Activated CD4-positive, alpha-beta T cell treated with anti-CD3 and anti-CD28 coated beads for 24 hours (primary cell): Measurements from ENCODE around the gene CD300LF.

ENCODE experiments used
- DNase-seq, 2 donors: peaks; one replicate each; pipeline ENCODE4 v3.0.0-alpha.2; 2020; ENCODE audit warnings: low read depth in 2 of 2

CD300LF gene

DNA sequence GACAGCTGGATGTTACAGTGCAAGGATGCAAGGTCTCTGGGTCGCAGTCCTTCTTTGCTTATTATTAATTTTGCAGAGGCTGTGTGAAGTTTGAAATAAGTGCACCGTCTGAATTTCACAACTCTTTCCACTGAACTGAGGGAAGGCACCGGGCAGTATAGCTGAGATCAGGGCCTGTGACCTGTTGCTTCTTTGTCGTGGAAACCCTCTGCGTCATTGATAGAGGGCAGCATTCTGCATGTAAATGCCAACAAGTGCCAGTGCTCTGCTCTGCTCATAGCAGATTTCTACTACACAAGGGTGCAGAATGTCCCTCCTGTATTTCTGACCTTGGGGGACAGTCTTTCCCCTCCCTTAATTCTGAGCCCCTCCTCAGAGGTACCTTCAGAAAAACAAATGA, 26.0 kb downstream of the CD300LF start:
- no peak for DNase-seq

DNA sequence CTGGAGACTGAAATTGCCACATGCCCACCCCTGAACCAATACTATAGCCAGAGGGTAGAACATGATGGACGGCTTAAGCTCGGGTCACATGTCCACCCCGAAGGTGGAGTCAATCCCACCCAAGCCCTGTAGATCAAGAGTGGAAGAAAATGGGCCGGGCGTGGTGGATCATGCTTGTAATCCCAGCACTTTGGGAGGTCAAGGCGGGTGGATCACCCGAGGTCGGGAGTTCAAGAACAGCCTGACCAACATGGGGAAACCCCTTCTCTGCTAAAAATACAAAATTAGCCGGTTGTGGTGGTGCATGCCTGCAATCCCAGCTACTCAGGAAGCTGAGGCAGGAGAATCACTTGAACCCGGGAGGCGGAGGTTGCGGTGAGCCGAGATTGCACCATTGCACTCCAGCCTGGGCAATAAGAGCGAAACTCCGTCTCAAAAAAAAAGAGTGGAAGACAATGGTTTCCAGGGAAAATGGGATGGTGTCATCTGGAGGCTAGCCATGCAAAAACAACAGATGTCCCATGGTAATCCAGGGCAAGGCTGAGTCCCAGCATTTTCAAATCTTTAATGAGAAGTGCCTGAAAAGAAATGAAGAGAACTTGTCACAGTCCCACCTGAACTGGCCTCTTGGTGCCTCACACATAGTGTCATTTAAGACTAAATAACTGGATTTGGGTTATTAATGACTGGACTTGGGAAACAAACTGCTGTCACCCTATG, 30.1 kb downstream of the CD300LF start:
- no peak for DNase-seq

DNA sequence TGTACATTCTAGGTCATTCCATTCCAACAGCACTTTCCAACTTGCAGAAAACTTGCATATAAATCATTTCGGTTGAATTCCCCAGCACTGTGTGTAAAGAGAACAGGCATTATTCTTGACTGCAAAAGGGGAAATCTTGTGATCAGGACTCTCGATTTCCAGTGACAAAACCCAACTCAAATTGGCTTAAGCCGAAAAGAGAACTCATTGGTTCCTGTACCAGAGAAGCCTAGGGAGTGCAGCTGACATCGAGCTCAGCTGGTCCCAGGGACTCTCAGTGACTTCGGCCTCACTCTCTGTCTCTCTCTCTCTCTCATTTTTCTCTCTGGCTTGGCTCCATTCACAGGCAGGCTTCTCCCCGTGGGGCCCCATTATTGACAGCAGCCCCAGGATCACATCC, 30.7 kb downstream of the CD300LF start:
- DNase-seq, result no peak

DNA sequence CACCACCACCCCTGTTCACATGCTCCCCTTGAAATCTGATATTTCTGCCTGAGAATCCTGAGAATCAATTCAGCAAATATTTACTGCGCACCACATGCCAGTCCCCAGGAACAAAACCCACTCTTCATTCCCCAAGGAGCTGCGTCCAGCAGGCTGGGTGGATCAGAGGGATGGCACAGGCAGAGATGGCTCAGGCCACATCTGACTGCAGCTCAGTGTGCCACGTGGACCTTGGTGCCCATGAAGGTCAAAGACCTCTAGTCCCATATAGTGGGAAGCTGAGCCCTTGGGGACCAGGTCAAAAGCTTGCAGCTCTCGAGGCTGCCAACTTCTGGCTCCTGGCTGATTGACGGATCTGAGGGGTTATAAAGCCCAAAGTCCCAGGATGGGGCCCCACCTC, 31.8 kb downstream of the CD300LF start:
- no peak for DNase-seq

DNA sequence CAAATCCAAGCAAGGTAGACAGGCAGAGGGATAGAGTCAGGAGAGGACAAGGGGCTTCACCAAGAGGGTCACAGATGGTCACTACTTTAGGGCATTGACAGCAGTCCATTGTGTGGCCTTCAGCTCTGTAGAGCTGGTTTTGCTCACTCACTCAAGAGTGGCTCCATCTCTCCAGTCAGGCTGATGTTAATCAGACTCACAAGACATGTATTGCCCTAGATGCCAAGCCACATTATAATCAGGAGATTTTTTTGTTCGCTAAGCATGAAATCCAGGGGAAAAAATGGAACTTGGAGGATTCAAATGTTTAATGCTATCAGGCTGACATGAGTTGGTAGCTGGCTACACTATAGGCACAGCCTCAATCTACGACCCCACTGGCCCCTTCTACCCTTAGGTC, 32.5 kb downstream of the CD300LF start:
- no peak for DNase-seq

DNA sequence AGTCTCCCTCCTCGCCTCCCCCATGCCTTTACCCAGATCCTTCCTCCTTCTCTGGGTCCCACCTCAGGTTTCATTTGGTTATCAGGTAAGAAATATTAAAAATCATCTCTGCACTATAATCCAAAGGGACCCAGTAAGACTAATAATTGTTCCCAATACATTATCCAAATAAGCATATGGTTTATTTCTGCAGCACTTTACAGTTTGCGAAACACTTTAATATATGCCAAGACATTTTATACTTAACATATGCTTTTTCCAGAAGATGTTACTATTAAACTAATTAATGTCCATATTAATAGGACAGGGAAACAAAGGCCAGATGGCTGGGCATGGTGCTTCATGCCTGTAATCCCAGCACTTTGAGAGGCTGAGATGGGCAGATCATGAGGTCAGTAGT, 33.3 kb downstream of the CD300LF start:
- no peak for DNase-seq

DNA sequence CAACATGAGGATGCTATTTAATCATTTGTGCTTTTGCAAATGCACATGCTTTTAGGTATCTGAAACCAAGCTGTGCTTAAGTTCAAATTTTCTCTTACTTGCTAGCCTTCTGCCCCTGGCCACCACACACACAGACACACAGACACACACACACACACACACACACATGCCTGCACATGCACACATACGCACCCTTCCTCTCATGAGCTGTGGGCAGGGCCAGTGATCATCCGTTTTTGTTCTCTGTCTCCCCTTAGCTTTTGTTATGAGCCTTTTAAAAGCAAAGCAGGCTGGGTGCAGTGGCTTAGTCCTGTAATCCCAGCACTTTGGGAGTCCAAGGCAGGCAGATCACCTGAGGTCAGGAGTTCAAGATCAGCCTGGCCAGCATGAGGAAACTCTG, 34.2 kb downstream of the CD300LF start:
- no peak for DNase-seq

DNA sequence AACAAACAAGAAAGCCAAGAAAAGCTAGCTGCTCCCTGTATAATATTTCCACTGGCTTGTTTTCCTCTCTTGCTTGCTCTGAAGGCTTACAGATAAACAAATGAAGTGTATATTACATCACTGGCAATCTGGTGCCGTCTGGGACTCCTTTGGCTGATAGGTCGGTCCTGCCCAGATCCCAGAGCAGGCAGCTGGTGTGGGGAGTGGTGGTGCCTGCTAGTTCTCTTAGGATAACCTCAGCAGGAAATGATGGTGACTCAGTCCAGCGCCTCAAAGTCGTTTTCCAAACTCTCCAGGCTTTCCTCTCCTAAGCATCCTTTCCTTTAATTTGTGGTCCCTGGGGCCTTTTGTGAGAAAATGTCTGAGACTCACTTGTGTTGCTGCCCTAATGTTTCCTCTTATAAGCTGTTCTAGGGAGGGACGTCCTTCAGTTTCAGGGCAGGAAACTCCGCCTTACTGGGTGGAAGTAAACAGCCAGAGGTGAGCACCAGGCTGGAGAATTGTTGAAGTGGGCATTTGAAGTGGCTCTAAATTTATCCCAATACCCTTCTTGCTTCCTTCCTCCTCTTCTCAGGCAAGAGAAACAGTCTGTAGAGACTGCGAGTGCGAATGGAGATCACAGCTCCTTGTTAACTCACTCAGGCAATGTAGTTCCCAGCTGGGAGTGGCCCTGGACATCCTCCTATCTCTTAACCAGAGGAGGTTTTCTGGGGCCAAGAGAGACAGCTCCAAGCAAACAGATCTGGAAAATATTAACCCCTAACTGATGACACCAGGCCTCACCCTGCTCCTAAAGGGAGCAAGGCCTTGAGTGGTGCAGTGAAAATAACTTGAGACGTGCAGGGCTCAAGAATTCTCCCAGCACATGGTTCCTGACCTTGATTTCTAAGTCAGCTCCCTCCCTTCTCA, 34.9 kb downstream of the CD300LF start:
- DNase-seq, result no peak

DNA sequence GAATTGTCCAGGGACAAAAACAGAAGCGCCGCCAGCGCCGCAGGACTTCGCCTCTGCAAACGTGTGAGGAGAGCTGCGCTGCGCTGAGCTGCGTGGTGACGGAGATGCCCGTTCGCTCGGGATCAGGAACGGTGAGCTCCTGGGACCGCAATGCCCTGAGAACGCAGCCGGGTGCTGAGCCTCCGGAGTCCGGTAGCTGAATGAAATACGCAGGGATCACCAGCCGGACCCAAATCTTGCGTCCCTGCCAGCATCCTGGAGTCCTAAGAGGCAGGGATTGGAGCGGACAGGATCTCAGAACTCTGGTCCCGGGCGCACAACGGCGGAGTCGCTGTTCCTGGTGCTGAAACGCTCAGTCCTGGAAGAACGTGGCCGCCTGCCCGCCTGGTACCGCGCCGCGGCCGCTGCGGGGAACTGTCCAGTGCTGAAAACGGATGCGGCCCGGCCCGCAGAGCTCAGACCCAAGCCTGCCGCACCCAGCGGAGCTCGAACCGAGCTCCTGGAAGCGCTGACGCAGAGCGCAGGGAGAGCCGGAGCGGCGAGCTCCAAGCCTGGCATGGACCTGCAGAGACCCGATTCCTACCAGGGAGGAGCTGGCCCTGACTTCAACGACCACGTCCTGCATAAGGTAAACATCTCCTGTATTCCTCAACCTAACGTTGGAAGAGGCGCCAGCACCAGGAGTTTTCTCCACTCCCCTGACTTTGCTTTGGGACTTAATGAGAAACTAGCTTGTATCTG, 41.5 kb downstream of the CD300LF start:
- DNase-seq, result peak; percentile 56 to 70

DNA sequence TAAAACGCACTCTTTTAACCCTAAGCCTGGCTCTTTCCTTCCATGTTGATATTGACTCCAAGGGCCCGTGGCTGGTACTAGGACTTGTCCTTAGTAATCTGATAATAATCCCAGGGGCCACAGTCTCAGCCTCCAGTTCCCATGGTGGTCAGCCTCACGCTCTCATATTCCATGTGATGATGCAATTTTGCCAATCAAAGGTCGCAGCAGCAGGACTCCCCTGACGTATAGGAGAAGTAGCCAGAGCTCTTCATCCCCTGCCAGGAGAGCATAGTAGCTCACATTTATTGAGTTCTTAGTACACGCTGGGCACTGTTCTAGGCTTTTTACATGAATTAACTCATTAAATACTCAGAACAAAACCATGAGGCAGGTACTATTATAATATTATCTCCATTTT, 42.4 kb downstream of the CD300LF start:
- DNase-seq, result no peak

DNA sequence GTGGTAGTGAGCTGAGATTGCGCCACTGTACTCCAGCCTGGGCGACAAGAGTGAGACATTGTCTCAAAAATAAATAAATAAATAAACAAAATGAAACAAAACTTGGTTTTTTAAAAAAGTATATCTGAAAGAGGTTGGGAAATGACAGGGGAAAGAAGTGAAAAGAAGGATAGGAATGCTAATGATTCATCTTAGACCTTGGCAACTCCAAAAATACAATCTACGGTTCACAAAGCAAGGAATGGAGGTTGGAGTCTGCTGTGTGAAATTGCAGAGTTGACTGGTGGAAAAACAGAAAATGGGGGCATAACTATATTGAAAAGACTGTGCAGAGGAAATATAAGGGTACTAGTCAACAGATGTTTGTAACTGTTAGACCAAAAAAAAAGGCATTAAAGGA, 49.2 kb downstream of the CD300LF start:
- no peak for DNase-seq

DNA sequence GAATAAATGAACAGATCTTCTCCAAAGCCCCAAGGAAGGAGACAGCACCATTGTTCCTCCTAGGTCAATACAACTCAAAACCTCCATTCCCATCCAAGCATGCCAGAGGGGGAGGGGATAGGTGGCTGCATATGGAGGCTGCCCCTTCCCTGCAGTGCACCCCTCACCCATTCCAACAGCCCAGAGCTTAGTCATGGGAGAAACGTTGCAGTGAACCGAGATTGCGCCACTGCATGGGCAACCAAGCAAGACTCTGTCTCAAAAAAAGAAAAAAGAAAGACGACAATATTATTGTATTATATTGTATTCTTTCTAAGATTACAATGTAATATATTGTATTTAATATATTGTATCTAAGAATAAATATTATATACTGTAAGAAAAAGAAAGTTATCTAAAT, 52.8 kb downstream of the CD300LF start:
- no peak for DNase-seq

DNA sequence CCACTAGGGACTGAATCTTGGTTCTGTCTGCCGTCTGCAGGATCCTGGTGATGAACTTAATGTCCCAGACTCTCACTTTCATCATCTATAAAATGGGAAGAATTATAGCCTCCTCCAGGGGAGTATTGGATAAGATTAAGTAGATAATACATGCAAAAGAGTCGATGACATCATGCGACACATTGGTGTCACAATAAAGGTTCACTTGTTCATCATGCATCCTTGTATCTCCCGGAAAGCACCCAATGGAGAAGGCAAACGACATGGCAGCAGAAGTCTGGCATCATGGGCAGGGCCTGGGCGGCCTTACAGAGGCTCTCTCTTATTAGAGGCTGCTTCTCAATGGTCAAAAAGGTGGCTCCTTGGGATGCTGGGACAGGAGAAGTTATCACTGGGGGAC, 54.1 kb downstream of the CD300LF start:
- no peak for DNase-seq

DNA sequence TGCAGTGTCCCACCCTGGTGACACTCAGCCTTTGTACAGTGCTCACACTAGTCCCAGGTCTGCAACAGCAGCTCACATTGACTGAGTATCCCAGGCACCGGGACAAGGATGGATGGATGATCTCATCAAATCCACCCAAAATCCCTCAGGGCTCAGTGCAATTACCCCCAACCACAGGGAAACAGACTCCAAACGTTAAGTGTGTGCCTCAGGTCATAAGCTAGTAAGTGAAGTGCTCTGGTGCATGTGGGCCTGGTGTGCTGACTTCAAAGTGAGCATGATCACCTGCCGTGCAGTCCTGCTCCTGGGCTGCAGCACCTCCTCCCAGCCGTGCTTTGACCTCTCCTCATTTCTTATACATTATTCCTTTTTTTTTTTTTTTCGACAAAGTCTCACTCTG, 58.0 kb downstream of the CD300LF start:
- DNase-seq, result no peak

DNA sequence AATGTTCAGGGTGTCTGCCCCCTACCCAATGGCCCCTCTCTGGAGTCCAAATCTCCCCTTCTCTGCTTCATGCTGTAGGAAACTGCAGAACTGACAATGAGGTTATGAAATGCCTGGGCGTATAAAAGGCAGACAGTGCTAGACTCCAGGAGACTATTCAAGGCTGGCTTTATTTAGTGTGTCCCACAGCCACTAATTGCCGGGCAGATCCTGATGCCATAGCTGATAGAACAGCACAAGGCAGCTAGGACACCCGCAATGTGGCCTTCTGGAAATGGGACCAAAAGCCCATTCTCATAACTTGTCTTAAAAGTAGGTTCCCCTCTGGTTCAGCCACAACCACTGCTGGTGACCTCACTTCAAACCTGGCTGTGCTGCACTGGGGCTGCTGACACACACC, 60.7 kb downstream of the CD300LF start:
- no peak for DNase-seq

DNA sequence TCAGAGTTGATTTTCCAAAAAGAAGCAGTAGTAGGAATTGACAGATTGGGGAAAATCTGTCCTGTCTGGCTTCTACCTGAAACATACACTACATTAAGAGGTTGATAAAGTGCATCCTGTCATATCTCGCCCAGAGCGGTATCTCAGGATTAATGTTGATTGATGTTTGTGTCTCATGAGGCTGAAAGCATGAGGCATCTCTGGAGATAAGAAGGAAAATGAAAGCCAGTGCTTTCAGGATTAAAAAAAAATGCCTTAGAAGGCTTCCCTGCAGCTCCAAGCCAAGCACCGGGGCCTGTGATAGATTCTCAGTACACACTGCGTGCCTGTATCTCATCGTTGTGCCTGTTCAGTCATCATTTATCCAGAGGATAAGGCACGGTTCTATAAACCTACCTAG, 62.8 kb downstream of the CD300LF start:
- no peak for DNase-seq

DNA sequence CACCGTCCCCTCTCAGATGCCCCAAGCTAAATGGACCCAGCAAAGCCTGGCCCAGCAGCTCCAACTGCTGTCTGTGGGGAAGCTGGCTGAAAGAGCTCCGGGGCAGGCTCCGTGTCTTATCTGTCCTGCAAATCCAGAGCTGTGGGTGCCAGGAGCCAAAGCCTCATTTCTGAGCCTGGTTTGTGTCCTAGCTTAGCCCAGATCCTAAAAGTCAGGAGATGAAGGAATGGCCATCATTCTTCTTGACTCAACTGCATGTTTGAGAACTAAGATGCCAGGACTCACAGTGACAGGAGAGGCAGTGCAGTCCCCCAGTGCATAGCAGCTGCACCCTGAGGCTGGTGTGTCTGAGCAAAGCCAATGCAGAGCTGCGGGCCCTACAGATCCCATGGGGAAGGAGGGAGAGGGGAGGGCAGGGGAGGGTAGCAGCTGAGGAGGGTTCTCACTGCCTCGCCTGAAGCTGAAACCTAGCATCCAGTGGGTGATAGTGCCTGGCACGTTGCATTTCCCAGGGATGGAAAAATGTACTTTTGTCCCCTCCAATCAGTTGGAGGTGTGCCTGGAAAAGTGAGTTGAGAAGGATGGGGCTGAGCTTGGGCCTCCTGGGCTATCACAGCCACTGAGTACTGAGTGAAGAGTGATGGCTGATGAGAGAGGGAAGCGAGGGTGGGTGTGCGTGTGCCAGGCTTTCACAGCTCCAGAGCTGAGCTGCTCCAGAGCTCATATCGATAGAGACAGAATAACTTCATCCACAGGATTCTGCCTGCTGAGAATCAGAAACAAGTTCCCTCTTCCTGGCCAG, 64.7 kb downstream of the CD300LF start:
- no peak for DNase-seq

DNA sequence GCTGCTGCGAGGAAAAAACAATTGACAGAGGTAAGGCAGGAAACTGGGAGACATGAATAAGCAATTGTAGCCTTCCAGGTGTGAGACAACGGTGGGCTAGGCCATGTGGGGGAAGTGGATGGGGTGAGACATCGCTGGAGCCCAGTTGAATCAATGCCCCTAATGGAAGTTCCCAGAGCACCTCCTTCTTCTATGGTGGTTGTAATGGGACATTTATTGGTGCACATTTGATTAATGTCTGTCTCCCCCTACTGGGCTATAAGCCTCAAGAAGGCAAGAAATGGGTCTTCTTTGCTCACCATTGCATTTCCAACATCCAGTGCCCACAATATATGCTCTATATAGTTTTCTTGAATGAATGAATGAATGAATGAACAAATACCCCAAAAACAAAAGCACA, 66.5 kb downstream of the CD300LF start:
- no peak for DNase-seq

DNA sequence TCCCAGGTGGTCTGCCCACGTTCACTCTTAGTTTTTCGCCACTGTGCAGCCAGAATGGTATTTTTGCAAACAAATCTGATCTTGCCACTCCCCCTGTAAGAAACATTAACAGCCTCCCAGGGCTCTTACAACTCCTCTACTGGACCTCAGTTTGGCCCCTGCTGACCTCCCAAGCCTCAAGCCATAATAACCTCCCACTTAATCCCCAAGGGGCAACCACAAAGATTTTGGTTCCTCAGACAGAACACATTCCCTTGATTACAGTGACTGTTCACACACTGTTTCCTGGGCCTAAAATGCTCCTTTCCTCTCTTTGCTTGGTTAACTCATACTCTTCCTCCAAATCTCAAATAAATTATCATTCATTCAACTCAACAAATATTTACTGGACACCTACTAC, 67.7 kb downstream of the CD300LF start:
- DNase-seq, result no peak

DNA sequence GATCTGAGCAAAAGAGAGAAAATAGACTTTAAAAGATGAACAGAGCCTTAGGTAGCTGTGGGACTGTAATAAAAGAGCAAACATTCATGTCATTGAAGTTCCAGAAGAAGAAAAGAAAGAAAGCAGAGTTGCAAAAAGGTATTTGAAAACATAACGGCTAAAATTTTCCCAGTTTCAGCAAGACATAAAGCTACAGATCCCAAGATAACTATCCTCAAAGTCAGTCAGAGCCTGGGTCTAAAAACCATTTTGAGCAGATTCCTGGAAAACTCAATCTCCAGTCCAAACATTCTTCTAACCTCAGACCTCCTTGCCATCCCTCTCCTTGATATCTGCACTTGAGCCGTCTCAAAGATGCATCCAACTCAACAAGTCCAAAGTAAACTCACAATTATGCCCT, 68.3 kb downstream of the CD300LF start:
- DNase-seq, result no peak
